Measurements from ENCODE around the gene HS1BP3. TPM values are rescaled to one million over a fixed set of nuclear protein-coding genes. Genes with fewer than 3 reads are reported as not detected.

HS1BP3 gene
- total and polyA plus RNA-seq, 2 of the 13 experiments (the other 11 are each of a cell fraction or from before 2014, with no cell fraction given), result 15.2 to 22.0 TPM

- no peak for TF ChIP-seq AKNA (CRISPR knock-in tag; IDR thresholded peaks at IDR 0.05; ENCODE audit: borderline replicate concordance)
- TF ChIP-seq SCMH1 (CRISPR knock-in tag; IDR thresholded peaks at IDR 0.05; ENCODE audit: borderline replicate concordance), result no peak
- no peak for TF ChIP-seq PRDM4 (CRISPR knock-in tag; IDR thresholded peaks at IDR 0.05; ENCODE audit: borderline replicate concordance)
- 0 out of 2 replicates have a peak, but pooled peaks have one; percentile 23 for TF ChIP-seq SMAD9 (CRISPR knock-in tag; IDR thresholded peaks at IDR 0.05)
- no peak for TF ChIP-seq HNRNPLL (IDR thresholded peaks at IDR 0.05; ENCODE audit: low read depth, low read length, poor library complexity, severe bottlenecking)
- TF ChIP-seq ZNF713 (CRISPR knock-in tag; IDR thresholded peaks at IDR 0.05), result no peak
- no peak for TF ChIP-seq HOXA3 (CRISPR knock-in tag; IDR thresholded peaks at IDR 0.05)
- TF ChIP-seq CC2D1A (CRISPR knock-in tag; IDR thresholded peaks at IDR 0.05), result no peak
- peak; percentile 4; the same call in 1 of the 2 replicates for TF ChIP-seq ZBED4 (CRISPR knock-in tag; IDR thresholded peaks at IDR 0.05; ENCODE audit: borderline replicate concordance)
- peak; percentile 26; the same call in 1 of the 2 replicates for TF ChIP-seq EZH2 (conservative IDR thresholded peaks at IDR 0.05; ENCODE audit: low read depth, low read length)
- no peak for TF ChIP-seq ZGPAT (CRISPR knock-in tag; IDR thresholded peaks at IDR 0.05)
- TF ChIP-seq ZNF749 (CRISPR knock-in tag; IDR thresholded peaks at IDR 0.05; ENCODE audit: borderline replicate concordance), result peak; percentile 67; the same call in 1 of the 2 replicates
- peak; percentile 53; the same call in 1 of the 2 replicates for TF ChIP-seq MTERF4 (CRISPR knock-in tag; IDR thresholded peaks at IDR 0.05)
These were observed 15.1 kb upstream of the HS1BP3 start (continued) for GRCh38 chr2:20666005-20666303.

Data from HepG2 (cell line).